H9 (cell line): ENCODE data around the gene FAM170A. TPM values are rescaled to one million over a fixed set of nuclear protein-coding genes. Genes with fewer than 3 reads are reported as not detected.

Source experiments
- DNase-seq: peaks from one replicate; pipeline ENCODE4 v3.0.0-alpha.2; 2017
- H2AFZ ChIP-seq: one replicate; pipeline ENCODE4 v1.6.1; 2013; ENCODE audit warnings: mild to moderate bottlenecking, low read length, control low read depth, moderate library complexity
- H2AK5ac ChIP-seq: 2 replicates; pipeline ENCODE4 v1.6.1; 2013; ENCODE audit warnings: low read length, control low read depth, mixed read lengths; ENCODE audit not compliant: insufficient read length
- H2BK120ac ChIP-seq: one replicate; pipeline ENCODE4 v1.6.1; 2013; ENCODE audit warnings: low read depth, mild to moderate bottlenecking, low read length, control low read depth, inconsistent platforms; ENCODE audit not compliant: poor library complexity, severe bottlenecking
- H2BK12ac ChIP-seq: 2 replicates; pipeline ENCODE4 v1.6.1; 2013; ENCODE audit warnings: low read length, control low read depth, mixed read lengths, low read depth; ENCODE audit not compliant: insufficient read length
- H2BK15ac ChIP-seq: 2 replicates; pipeline ENCODE4 v1.6.1; 2013; ENCODE audit warnings: low read depth, low read length, control low read depth
- H2BK20ac ChIP-seq: one replicate; pipeline ENCODE4 v1.6.1; 2013; ENCODE audit warnings: low read depth, mild to moderate bottlenecking, low read length, control low read depth, inconsistent platforms; ENCODE audit not compliant: poor library complexity, severe bottlenecking
- H2BK5ac ChIP-seq: 2 replicates; pipeline ENCODE4 v1.6.1; 2013; ENCODE audit warnings: low read length, control low read depth, mixed read lengths; ENCODE audit not compliant: insufficient read length
- H3K14ac ChIP-seq: 2 replicates; pipeline ENCODE4 v1.6.1; 2013; ENCODE audit warnings: low read length, control low read depth; ENCODE audit not compliant: insufficient read depth
- H3K18ac ChIP-seq: 2 replicates; pipeline ENCODE4 v1.6.1; 2013; ENCODE audit warnings: low read depth, mild to moderate bottlenecking, mixed read lengths, low read length, control low read depth; ENCODE audit not compliant: insufficient read length
- H3K23ac ChIP-seq: 2 replicates; pipeline ENCODE4 v1.6.1; 2013; ENCODE audit warnings: low read length, control low read depth, mixed read lengths, low read depth; ENCODE audit not compliant: insufficient read length
- H3K23me2 ChIP-seq: 2 replicates; pipeline ENCODE4 v1.6.1; 2013; ENCODE audit warnings: low read depth, mild to moderate bottlenecking, mixed read lengths, low read length, control low read depth; ENCODE audit not compliant: insufficient read length, poor library complexity, severe bottlenecking
- H3K27ac ChIP-seq: 2 replicates; pipeline ENCODE4 v1.5.1; 2013; ENCODE audit warnings: low read length, control low read depth, mixed read lengths, low read depth; ENCODE audit not compliant: insufficient read length
- H3K27me3 ChIP-seq: 2 replicates; pipeline ENCODE4 v1.6.1; 2013; ENCODE audit warnings: low read length, control low read depth, inconsistent platforms; ENCODE audit not compliant: insufficient read depth
- H3K4ac ChIP-seq: 2 replicates; pipeline ENCODE4 v1.6.1; 2013; ENCODE audit warnings: low read depth, mild to moderate bottlenecking, control low read depth, inconsistent platforms, low read length, moderate library complexity
- H3K4me1 ChIP-seq: 2 replicates; pipeline ENCODE4 v1.6.1; 2013; ENCODE audit warnings: low read length, control low read depth, inconsistent platforms; ENCODE audit not compliant: insufficient read depth
- H3K4me2 ChIP-seq: 2 replicates; pipeline ENCODE4 v1.6.1; 2013; ENCODE audit warnings: low read length, control low read depth, mixed read lengths; ENCODE audit not compliant: insufficient read length, insufficient read depth
- H3K56ac ChIP-seq: 2 replicates; pipeline ENCODE4 v1.6.1; 2013; ENCODE audit warnings: low read depth, mild to moderate bottlenecking, mixed read lengths, low read length, control low read depth; ENCODE audit not compliant: insufficient read length
- H3K79me1 ChIP-seq: 2 replicates; pipeline ENCODE4 v1.6.1; 2013; ENCODE audit warnings: low read depth, mild to moderate bottlenecking, moderate library complexity, low read length, control low read depth, inconsistent platforms; ENCODE audit not compliant: insufficient read depth, poor library complexity, severe bottlenecking
- H3K79me2 ChIP-seq: 2 replicates; pipeline ENCODE4 v1.6.1; 2013; ENCODE audit warnings: low read length, control low read depth, inconsistent platforms; ENCODE audit not compliant: insufficient read depth
- H3K9ac ChIP-seq: 2 replicates; pipeline ENCODE4 v1.6.1; 2013; ENCODE audit warnings: low read length, control low read depth, mixed read lengths; ENCODE audit not compliant: insufficient read length; ENCODE audit errors: extremely low read depth
- H3K9me3 ChIP-seq: one replicate; pipeline ENCODE4 v1.6.1; 2013; ENCODE audit warnings: low read depth, low read length, inconsistent platforms; ENCODE audit not compliant: control insufficient read depth
- H3T11ph ChIP-seq: one replicate; pipeline ENCODE4 v1.6.1; 2013; ENCODE audit warnings: mild to moderate bottlenecking, low read length, control low read depth, inconsistent platforms
- H4K20me1 ChIP-seq: one replicate; pipeline ENCODE4 v1.6.1; 2013; ENCODE audit not compliant: control insufficient read depth, insufficient read length, insufficient read depth
- H4K5ac ChIP-seq: 2 replicates; pipeline ENCODE4 v1.6.1; 2013; ENCODE audit warnings: low read depth, mild to moderate bottlenecking, mixed read lengths, low read length, control low read depth; ENCODE audit not compliant: insufficient read length
- H4K8ac ChIP-seq: replicated peaks from 2 replicates; pipeline ENCODE4 v1.6.1; 2013; ENCODE audit warnings: low read length, control low read depth, mixed read lengths, low read depth; ENCODE audit not compliant: insufficient read length
- H4K91ac ChIP-seq: 2 replicates; pipeline ENCODE4 v1.6.1; 2013; ENCODE audit warnings: low read depth, mild to moderate bottlenecking, moderate library complexity, mixed read lengths, low read length, control low read depth; ENCODE audit not compliant: insufficient read length
- H3K27ac Mint-ChIP-seq, 3 experiments: 2 replicates in 2 of 3; 3 replicates in 1 of 3; pipeline ENCODE4 v1.8.0; 2020 to 2021; ENCODE audit warnings: mixed read lengths in 3 of 3, mild to moderate bottlenecking in 1 of 3, moderate library complexity in 1 of 3
- H3K27me3 Mint-ChIP-seq: 2 replicates; pipeline ENCODE4 v1.8.0; 2021; ENCODE audit warnings: low read depth, mild to moderate bottlenecking, moderate library complexity, mixed read lengths
- H3K36me3 Mint-ChIP-seq, 3 experiments: 2 replicates in 2 of 3; 3 replicates in 1 of 3; pipeline ENCODE4 v1.8.0; 2020 to 2021; ENCODE audit warnings: low read depth in 3 of 3, mixed read lengths in 3 of 3; ENCODE audit not compliant: insufficient read depth in 1 of 3
- H3K4me1 Mint-ChIP-seq, 2 experiments: 2 replicates each; pipeline ENCODE4 v1.8.0; 2020; ENCODE audit warnings: mixed read lengths in 2 of 2
- H3K4me3 Mint-ChIP-seq, 2 experiments: 2 replicates in 1 of 2; 3 replicates in 1 of 2; pipeline ENCODE4 v1.8.0; 2020 to 2021; ENCODE audit warnings: mild to moderate bottlenecking in 2 of 2, mixed read lengths in 2 of 2, moderate library complexity in 1 of 2
- H3K9me3 Mint-ChIP-seq, 2 experiments: 2 replicates in 1 of 2; 3 replicates in 1 of 2; pipeline ENCODE4 v1.8.0; 2020; ENCODE audit warnings: mild to moderate bottlenecking in 2 of 2, mixed read lengths in 2 of 2, moderate library complexity in 1 of 2
- WGBS: extraction: QIAGEN DNeasy Blood & Tissue Kit; methylation state at CpG from one replicate; pipeline ENCODE4 v1.1.7; 2013; ENCODE audit warnings: missing lambda C conversion rate, low lambda C conversion rate, mixed read lengths; ENCODE audit not compliant: insufficient read length; ENCODE audit errors: extremely low coverage; 5-methylcytosine and 5-hydroxymethylcytosine counted together
- total RNA-seq: library from RNA; stranded (reverse); gene quantifications from 2 replicates; pipeline ENCODE4 v1.2.1, GENCODE V29; 2021
- TF ChIP-seq, protein P1 (sequence below): fragments of 200-600 bp; sonication (generic); conservative IDR thresholded peaks from 3 replicates; pipeline ENCODE4 v1.8.0; 2021; ENCODE audit warnings: antibody characterized with exemption, mild to moderate bottlenecking

The FAM170A gene
- total RNA-seq, 1 experiment from 2014 or later = not detected

DNA sequence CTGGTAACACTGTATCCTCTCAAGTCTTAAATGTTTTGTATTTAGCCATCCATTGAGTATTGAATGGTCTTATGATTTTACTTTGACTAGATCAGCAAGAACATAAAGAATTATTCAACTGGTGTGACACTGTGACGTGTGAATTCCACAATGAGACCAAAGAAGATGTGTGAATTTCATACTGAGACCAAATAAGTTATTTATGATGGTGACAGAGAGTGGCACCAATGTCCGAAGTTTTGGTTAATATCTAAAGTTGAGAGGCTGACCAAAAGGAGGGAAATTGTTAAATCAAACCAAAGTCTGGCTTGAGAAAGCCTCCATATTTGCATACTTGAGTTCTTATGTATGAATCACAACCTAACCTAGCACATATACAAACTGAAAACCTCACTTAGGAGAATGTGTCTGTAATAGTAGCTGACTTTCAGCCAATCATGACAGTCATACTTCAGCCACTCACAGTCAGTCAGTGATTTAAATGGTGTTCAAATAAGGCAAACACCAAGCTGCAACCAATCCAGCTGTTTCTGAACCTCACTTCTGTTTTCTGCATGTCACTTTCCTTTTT, 31.5 kb upstream of the FAM170A start:
- H3K23ac ChIP-seq = no peak overlapping the region
- no CpG with 5 or more reads among the region's 2 CpGs for WGBS
- no peak overlapping the region for H2BK5ac ChIP-seq
- H2AK5ac ChIP-seq = no peak overlapping the region
- Mint-ChIP-seq H3K36me3 (peaks cover 4 to 21% (median 10%) of the 10 kb centered on the region in 3 experiments; a peak in 5 of 7 replicates), H3K27ac (no peak overlapping the region), H3K9me3 (peaks cover 17 to 22% of the 10 kb centered on the region in 2 experiments), H3K27me3 (0 out of 2 replicates have a peak, but pooled peaks cover 3% of the 10 kb centered on the region), H3K4me1 (no peaks in the 10 kb centered on the region), H3K4me3 (no peak overlapping the region)
- no peaks in the 10 kb centered on the region for H3K23me2 ChIP-seq
- H2AFZ ChIP-seq = no peak overlapping the region
- H2BK20ac ChIP-seq = no peak overlapping the region
- no peak overlapping the region for H3K4me2 ChIP-seq
- no peaks in the 10 kb centered on the region for H3K79me2 ChIP-seq
- H3K79me1 ChIP-seq = no peaks in the 10 kb centered on the region
- no peak overlapping the region for H3K9ac ChIP-seq
- no peak overlapping the region for H3K18ac ChIP-seq
- H3K9me3 ChIP-seq = no peaks in the 10 kb centered on the region
- no peak overlapping the region for H3K27ac ChIP-seq
- H3K27me3 ChIP-seq = no peaks in the 10 kb centered on the region
- H4K91ac ChIP-seq = no peak overlapping the region
- no peak for DNase-seq
- no peak overlapping the region for H2BK120ac ChIP-seq
- TF ChIP-seq, protein P1, sequence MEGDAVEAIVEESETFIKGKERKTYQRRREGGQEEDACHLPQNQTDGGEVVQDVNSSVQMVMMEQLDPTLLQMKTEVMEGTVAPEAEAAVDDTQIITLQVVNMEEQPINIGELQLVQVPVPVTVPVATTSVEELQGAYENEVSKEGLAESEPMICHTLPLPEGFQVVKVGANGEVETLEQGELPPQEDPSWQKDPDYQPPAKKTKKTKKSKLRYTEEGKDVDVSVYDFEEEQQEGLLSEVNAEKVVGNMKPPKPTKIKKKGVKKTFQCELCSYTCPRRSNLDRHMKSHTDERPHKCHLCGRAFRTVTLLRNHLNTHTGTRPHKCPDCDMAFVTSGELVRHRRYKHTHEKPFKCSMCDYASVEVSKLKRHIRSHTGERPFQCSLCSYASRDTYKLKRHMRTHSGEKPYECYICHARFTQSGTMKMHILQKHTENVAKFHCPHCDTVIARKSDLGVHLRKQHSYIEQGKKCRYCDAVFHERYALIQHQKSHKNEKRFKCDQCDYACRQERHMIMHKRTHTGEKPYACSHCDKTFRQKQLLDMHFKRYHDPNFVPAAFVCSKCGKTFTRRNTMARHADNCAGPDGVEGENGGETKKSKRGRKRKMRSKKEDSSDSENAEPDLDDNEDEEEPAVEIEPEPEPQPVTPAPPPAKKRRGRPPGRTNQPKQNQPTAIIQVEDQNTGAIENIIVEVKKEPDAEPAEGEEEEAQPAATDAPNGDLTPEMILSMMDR = no peak
- H3K14ac ChIP-seq = no peak overlapping the region
- H3K4me1 ChIP-seq = no peaks in the 10 kb centered on the region
- H2BK15ac ChIP-seq = no peak overlapping the region
- no peak overlapping the region for H4K8ac ChIP-seq
- H2BK12ac ChIP-seq = no peak overlapping the region
- no peak overlapping the region for H4K5ac ChIP-seq
- H4K20me1 ChIP-seq = no peaks in the 10 kb centered on the region
- H3K56ac ChIP-seq = no peak overlapping the region
- H3T11ph ChIP-seq = no peak overlapping the region
- H3K4ac ChIP-seq = no peak overlapping the region
